Transverse colon (tissue), 3 donors: ENCODE results near the gene DDX43.

Source experiments
- POLR2A ChIP-seq: fragments of 450-650 bp; IDR thresholded peaks from one replicate; pipeline ENCODE4 v1.6.1; 2016; ENCODE audit warnings: antibody characterized with exemption, mild to moderate bottlenecking, moderate library complexity
- TF ChIP-seq, protein P1 (sequence below), 5 experiments: fragments of 200-600 bp in 3 of 5; fragments of 450-650 bp in 2 of 5; sonication (generic) in 3 of 5; IDR thresholded peaks; 1 replicate in 2 of 5; 2 replicates in 3 of 5; pipeline ENCODE4 v1.5.1; 2016 to 2017; ENCODE audit warnings: antibody characterized with exemption in 5 of 5, inconsistent platforms in 3 of 5, mild to moderate bottlenecking in 2 of 5, moderate library complexity in 1 of 5

DNA sequence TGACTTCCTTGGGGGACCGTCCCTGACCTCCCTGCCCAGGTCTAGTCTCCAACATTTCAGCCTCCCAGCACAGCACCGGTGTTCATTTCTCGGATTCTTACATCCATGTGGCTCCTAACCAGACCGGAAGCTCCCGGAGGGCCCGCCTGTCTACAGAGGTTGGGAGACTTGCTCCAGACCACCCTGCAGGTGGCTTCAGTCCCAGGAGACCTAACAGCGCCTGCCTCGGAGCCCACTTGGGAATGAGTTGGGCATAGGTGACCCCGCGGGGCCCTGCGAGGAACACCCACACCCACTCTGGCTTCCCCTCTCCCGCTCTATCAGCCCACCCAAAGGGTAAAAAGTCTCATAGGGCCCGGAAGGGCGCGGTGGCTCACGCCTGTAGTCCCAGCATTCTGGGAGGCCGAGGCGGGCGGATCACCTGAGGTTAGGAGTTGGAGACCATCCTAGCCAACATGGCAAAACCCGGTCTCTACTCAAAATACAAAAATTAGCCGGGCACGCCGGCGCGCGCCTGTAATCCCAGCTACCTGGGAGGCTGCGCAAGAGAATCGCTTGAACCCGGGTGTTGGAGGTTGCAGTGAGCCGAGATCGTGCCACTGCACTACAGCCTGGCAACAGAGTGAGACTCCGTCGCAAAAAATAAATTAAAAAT lies 46.0 kb upstream of the DDX43 start:
- TF ChIP-seq POLR2A: no peak
- TF ChIP-seq, protein P1, sequence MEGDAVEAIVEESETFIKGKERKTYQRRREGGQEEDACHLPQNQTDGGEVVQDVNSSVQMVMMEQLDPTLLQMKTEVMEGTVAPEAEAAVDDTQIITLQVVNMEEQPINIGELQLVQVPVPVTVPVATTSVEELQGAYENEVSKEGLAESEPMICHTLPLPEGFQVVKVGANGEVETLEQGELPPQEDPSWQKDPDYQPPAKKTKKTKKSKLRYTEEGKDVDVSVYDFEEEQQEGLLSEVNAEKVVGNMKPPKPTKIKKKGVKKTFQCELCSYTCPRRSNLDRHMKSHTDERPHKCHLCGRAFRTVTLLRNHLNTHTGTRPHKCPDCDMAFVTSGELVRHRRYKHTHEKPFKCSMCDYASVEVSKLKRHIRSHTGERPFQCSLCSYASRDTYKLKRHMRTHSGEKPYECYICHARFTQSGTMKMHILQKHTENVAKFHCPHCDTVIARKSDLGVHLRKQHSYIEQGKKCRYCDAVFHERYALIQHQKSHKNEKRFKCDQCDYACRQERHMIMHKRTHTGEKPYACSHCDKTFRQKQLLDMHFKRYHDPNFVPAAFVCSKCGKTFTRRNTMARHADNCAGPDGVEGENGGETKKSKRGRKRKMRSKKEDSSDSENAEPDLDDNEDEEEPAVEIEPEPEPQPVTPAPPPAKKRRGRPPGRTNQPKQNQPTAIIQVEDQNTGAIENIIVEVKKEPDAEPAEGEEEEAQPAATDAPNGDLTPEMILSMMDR (IDR thresholded peaks at IDR 0.05): no peak
